ENCODE data around the gene EGFL7.

EGFL7 gene

DNA sequence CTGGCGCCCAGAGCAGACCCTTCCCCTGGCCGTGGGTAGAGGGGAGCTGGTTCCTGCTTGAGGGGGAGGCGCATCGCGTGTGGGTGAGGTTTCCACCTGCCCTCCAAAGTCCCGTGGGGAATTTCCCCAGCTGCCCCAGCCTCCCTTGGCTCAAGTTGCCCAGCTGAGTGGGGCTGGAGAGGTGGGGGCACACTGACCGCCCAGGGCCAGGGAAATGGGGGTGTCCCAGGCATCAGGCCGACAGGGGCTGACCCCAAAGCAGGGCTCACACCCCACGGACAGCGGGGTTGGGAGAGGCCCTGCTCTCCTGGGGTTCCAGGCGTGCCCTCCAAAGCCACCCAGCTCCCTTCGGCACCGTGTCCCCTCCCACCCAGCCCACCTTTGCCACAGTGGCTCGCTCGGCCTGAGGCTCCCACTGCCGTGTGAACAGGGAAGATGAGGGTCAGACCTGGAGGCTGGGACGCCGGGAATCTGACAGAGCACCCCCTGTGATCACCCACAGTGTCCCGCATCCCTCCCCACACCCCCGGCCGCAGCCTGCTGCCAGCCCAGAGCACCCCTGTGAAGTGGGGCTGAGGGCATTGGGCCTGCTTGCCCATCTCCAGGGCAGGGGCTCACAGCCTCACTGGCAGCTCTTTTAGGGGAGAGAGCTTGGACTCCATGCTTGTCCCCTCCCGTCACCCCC is 933 bp upstream of the EGFL7 start:
- no peak for DNase-seq

DNA sequence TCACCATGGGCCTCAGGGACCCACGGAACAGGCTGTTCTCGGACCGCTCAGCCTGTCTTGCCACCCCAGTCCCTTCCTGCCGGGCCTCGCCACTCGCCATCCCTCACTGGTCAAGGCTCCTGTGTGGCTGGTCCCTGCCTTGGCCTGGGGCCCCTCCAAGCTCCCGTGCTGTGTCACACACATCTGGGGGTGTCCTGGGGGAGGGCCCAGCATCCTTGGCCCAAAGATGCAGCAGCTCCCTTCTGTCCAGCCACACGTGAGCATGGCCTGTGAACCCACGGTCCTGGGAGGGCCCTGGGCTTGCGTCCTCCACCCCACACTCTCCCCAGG is 425 bp upstream of the EGFL7 start:
- DNase-seq, result no peak

DNA sequence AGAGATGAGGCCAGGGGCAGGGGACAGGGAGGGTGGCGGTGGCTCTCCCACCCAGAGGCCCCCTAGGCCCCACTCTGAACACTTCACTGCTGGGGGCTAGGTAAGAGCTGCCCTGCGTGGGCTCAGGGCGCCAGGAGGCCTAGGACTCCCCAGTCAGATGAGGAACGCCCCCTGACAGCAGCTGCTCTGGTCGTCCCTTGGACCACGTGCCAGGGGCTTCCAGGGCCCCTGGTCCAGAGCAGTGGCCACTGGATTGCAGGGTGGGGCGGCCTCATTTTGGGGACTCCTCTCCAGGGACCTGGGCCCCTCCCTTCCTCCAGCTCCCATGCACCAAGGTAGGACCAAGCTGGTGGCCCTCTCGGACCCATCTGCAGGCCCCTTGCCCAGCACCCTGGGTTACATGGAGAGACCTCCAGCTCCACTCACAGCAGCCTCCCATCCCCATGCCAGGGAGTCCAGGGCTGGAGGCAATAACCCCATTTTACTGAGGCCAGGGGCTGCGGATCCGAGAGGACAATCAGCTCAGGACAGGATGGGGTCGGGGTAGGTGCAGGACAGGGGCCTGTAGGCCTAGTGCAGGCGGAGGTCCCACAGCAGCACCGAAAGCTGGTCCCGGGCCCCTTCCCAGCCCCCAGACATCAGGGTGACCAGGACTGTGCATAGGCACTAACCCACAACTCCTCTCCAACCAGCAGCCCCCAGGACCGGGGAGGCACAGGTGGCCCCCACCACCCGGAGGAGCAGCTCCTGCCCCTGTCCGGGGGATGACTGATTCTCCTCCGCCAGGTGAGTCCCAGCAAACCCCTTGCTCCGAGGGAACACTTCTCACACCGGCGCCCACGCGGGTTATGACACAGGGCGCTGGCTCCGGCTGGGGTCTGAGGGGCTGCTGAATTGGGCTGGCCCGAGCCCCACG is 1.5 kb downstream of the EGFL7 start:
- no peak for DNase-seq

DNA sequence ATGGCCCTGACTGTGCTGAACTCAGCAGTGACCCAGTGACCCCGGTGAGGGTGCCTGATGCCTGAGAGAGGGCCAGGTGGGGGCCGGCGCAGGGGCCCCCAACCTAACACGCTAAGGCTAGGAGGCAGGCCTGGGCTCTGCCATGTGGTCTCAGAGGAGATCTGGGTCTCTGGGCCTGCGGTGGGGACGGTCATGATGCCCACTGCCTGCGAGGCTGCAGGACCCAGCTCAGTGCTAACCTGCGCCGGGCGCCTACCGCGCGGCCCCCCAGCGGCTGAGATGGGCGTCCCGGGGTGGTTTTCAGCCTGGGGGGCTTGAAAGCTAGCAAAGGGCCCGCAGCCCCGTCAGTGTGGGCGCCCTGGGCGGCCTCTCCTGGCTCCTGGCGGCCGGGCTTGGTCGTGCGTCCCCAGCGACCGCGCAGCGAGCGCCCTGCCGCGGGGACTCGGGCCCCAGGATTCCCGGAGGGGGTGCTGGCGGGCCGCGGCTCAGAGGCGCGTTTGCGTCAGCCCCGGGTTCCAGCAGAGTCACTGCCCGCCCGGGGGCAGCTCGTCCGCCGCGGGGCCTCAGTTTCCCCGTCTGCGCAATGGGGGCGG is 2.5 kb downstream of the EGFL7 start:
- no peak for DNase-seq

DNA sequence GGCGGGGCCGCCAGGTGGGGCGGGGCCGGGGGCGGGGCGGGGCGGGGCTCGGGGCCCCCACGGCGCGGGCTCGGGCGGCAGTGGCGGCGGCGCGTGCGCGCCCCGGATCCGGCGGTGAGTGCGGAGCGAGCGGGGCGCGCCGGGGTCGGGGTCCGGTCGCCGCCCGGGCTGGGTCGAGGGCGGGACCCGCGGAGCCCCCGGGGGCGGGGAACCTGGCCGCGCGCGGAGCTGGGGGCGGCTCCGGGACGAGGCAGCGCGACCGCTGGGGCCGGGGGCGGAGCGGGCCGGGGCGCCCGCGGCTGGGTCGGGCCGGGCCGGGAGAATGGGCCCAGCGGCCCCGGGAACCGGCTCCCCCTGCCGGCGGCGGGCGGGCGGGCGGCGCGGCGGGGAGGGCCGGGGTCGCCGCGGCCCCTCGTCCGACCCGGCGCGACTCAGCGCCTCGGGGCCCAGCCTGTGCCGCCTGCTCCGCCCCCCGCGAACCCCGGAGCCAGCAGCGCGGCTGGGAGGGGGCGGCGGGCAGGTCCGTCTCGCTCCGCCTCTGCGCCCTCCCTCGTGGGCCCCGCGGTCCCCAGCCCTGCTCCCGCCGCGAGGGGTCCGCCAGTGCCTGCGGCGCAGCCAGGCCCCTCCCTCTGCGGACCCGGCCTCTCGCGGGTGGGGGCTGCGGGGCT is 3.1 kb downstream of the EGFL7 start:
- DNase-seq, result no peak

DNA sequence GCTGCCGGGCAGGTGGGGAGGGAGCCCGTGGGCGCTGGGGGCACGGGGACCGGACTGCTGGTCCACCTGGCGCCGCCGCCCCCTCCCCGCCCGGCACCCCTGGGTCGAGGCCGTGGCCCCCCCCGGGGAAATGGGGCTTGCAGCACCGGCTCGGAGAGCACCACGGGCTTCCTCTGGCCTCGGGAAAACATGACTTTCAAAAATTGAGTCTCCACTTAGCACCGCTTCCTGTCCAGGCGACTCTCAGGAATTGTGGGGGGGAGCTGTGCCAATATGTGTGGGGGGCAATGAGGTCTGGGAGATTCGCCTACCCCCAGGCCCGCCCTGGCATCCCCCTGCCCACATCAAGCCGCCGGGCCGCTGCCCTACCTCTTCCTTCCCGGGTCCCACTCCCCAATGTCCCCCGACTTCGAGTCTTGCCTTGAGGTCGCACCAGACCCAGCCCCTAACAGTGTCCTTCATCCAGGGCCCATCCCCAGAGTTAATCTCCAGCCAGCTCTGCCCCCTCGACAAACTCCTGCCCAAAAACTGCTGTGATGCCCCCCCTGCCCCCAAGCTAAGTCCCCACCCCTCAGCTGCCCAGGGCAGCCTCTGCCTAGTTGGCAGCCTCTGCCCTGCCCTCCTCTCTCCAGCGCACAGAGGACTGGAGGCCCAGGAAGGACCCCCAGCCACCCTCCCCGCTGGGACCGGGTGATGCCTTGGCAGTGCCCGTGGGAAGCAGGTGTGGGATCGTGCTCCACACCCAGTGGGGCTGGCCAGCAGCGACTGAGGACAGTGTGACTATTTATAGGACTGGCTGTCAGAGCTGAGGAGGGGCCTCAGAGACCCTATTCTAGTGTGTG is 3.9 kb downstream of the EGFL7 start:
- DNase-seq, result no peak

DNA sequence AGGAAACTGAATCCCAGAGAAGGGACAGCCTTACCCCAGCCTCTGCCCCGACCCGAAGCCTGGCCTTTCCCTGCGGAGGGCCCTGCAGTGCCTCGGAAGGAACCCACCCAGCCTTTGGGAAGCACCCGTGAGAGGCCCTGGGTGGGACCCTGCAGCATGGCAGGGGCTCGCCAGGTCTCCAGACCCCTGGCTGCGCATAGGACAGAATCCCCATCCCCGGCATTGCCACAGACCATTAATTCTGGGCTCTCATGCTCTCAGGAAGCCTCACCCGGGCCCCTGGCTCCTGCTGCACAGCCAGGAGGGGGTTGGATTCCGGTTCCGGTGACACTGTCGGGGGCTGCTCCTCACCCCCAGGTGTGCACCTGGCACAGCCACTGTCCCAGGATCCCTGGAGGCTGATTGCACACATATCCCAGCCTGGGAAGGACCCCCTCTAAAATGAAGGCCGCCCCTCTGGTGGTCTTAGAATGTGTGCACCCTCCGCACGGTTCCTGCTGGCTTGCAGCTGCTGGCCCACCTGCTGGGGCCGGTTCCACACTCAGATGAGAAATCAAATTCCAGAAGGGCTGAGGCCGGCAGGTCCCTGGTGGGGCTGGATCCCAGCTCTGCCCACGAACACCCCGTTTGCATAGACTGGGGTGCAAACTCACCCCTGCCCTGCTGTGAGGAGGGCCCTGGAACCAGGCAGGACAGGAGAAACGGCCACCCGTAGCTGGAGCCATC is 4.7 kb downstream of the EGFL7 start:
- DNase-seq, result no peak

DNA sequence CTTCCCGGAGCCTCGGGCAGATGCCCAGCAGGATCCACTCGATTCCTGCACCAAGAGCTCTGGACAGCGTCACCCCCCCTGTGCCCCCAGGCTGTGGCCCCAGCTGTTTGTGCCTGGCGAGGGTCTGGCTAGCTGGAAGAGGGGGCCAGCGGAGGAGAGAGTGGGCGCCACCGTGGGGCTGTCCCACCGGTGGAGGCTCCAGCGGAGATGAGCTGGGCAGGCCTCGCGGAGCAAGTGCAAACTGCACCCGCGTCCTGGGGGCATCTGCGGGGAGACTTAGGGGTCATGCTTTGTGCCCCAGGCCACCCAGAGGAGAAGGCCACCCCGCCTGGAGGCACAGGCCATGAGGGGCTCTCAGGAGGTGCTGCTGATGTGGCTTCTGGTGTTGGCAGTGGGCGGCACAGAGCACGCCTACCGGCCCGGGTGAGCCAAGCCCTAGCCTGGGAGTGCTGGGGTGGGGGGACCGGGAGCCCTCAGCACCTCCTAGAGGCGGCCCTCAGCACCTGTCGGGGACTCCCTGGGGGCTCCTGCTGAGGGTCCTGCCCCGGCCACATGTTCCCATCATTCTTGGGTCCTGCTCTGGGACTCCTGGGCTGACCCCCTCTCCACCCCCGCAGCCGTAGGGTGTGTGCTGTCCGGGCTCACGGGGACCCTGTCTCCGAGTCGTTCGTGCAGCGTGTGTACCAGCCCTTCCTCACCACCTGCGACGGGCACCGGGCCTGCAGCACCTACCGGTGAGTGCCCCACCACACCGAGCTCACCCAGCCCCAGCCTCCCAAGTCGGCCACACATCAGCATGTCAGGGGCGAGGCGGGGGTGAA is 5.4 kb downstream of the EGFL7 start:
- no peak for DNase-seq

DNA sequence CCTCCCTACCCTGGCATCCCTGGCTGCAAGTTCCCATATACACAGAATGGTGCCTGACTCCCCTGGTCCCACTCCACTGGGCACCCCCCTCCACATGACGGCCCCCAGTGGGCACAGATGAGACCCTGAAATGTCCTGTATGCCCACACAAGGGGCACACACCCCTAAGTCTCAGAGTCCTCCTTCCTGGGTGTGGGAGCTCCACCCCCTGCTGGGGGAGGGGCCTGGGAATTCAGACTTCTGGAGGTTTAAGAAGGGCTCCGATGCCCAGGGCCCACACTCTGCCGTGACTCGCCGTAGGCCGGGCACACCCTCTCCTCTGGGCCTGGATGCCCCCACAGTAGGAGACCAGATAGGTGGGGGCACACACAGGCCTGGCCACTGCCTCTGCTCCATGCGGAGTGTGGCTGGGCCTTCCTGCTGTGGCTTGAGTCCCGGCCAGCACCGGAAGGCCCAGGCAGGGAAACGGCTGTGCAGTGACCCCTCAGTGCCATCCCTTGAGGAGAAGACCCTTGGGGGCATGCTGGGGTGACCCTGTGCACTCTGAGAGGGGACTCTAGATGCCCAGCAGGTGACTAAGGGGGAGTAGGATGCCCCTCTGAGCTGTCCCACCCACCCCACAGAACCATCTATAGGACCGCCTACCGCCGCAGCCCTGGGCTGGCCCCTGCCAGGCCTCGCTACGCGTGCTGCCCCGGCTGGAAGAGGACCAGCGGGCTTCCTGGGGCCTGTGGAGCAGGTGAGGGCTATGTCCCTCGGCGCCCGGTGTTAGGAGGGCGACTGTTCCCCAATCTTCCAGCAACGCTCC is 6.5 kb downstream of the EGFL7 start:
- DNase-seq, result no peak

DNA sequence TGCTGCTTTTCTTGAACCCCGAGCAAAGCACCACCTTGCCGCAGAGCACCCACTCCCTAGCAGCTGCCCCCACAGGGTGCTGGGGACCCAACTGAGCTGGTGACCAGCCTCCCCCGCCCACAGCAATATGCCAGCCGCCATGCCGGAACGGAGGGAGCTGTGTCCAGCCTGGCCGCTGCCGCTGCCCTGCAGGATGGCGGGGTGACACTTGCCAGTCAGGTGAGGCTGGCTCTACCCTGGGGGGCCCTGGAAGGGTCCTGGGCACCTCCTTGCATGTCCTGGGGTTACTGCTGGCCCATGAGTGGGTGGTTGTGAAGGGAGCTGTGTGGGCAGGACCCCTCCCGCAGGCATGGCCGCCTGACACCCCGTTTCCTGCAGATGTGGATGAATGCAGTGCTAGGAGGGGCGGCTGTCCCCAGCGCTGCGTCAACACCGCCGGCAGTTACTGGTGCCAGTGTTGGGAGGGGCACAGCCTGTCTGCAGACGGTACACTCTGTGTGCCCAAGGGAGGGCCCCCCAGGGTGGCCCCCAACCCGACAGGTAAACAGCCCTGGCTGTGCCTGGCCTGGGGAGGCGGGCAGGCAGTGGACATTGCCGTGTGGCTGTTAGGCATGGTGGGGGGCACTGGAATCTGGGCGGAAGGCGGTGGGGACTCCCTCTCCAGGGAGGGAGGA is 7.2 kb downstream of the EGFL7 start:
- DNase-seq, result no peak

DNA sequence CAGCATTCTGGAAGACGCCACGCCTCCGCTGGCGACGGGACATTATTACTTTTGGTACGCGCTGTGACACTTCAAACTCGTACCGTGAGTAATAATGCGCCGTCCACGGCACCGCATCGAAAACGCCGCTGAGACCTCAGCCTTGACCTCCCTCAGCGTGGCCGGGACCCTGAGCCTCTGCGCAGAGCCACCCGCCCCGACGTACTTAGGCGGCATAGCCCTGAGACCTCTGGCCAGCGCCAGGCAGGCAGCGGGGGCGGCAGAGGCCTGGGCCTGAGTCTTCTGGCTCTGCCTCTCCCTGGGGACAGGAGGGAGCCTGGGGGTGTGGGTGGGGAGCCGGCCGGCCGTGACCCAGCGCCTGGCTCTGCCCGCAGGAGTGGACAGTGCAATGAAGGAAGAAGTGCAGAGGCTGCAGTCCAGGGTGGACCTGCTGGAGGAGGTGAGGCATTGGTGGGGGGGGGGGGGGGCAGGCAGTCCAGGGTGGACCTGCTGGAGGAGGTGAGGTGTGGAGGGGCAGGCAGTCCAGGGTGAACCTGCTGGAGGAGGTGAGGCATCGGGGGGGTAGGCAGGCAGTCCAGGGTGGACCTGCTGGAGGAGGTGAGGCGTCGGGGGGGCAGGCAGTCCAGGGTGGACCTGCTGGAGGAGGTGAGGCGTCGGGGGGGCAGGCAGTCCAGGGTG is 8.0 kb downstream of the EGFL7 start:
- DNase-seq, result no peak

DNA sequence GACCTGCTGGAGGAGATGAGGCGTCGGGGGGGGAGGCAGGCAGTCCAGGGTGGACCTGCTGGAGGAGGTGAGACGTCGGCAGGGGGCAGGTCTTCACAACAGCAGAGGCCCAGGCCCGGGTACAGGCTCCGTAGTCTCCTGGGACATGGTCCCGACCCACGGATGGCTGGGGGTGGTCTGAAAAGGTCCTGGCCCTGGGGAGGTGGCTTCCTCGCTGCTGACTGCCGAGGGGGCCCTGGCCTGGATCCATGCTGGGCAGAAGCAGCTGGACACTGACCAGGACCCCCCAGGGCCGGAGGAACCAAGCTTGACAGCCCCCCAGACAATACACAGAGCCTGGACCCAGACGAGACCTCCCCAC is 8.5 kb downstream of the EGFL7 start:
- no peak for DNase-seq

DNA sequence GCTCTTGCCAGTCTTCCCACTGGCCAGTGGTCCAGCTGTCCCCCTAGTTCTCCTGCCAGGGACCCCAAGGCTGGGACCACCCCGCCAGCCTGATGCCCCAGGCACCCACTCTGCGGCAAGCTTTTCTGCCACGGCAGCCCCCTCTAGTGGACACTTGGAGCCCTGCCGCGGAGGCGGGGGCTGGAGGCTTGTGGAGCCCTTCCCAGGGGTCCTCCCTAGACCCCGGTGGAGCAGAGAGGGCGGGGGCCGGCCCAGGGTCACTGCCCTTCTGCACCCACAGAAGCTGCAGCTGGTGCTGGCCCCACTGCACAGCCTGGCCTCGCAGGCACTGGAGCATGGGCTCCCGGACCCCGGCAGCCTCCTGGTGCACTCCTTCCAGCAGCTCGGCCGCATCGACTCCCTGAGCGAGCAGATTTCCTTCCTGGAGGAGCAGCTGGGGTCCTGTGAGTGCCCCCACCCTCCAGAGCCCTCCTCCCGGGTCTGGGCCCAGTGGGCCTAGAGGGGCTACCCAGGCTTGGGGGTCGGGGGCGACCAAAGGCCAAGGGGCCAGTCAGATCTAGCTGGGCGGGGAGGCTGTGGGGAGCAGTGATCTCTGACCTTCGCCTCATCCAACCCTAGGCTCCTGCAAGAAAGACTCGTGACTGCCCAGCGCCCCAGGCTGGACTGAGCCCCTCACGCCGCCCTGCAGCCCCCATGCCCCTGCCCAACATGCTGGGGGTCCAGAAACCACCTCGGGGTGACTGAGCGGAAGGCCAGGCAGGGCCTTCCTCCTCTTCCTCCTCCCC is 9.1 kb downstream of the EGFL7 start:
- no peak for DNase-seq

DNA sequence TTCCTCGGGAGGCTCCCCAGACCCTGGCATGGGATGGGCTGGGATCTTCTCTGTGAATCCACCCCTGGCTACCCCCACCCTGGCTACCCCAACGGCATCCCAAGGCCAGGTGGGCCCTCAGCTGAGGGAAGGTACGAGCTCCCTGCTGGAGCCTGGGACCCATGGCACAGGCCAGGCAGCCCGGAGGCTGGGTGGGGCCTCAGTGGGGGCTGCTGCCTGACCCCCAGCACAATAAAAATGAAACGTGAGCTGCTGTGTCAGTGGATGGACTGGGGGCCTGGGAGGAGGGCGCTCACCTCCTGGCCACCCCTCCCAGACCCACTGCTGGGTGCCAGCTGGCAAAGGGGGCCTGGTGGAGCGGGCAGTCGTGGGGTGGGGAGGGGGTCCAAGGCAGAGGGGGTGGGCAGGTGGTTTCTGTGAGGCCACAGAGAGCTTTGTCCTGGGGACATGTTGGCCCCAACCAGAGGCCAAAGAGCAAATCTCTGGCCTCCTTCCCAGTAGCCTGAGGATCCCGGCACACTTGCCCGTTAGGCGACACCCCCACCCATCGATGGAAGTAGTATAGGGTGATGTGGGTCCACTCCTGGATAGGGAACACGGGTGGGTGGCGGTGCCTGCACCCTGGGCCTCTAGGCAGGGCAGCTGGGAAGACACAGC is 9.8 kb downstream of the EGFL7 start:
- DNase-seq, result no peak

DNA sequence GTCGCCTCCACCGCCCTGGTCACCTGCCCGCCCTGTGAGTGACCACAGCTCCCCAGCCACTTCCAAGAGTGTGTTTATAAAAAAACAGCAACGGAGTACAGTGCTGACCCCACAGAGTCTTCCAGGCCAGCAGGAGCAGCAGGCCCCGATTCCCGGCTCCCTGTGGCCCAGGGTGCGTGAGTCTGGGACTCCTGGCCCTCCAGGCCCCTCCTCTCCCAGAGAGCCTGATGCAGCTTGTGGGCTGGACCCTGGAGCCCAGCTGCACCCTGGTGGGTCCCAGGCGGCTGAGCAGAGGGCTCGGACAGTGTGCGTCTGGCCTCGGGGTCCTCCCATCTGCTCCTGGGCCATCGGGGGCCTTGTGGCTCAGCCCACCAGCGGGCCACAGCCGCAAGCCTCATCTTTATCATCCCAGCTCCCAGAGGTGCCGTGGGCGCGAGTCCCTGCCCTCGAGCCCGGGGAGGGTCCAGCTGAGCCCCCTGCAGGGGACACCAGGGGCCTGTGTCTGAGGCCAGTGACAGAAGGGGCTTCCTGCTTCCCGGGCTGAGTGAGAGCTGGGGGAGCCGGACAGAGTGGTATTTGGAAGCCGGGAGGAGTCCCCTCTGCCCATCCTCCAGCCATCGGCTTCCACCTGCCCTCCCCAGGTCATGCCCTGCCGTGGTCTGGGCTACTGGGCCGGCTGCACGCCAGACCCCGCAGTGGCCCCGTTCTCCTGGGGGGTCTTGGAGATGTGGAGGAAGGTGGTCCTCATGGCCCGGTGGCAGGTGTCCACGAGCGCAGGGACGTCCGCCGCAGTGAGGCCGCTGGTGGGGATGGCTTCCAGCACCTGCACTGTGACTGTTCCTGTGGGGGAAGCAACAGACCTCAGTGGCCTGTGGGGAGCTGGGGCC is 10.6 kb downstream of the EGFL7 start:
- DNase-seq, result no peak

DNA sequence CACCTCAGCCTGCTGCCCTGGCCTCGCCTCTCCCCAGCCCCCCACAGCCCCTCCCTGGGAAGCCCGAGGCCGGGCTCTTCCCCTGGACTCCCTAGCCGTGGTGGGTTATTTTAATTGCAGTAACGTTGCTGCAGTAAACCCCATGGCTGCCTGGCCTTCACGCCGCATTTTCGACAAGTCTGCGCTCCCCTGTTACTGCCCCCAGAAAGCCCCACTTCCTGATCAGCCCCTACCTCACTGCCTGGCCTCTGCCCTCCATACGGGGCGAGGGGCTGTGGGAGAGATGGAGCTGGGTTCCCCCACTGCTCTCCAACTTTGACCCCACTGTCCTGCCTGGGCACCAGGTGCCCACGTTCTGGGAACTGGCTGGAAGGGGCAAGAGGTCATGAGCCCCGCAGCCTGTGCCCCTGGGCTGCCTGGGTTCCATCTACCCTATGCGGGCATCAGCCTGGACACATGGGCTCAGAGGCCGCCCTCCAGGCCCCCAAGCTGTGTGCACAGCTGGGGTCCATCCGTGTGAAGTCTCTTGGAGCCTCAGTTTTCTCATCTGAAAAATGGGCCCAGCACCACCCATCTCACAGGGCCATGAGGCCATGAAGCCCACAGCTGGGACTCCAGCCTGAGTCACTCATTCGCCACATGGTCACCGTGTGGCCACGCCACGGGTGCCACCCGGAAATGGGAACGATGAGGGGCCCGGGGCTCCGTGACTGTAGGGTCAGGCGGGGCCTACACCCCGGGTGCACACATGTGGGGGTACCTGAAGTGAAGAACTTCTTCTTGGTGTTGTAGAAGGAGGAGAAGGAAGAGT is 11.5 kb downstream of the EGFL7 start:
- no peak for DNase-seq

Measured in NCI-H1417 treated with DMSO at 0.1 percent for 48 hours (cell line).